ENCODE results near the gene ARHGAP45. TPM values are rescaled to one million over a fixed set of nuclear protein-coding genes. Genes with fewer than 3 reads are reported as not detected.

ARHGAP45 gene
- total RNA-seq, 1 experiment from 2014 or later, result 45.3 TPM

- no peaks in the 10 kb centered on the region for H3F3A ChIP-seq (ENCODE audit: low read length, unreplicated experiment)
- peaks cover 19% of the 10 kb centered on the region for H3K36me3 ChIP-seq (ENCODE audit: low read depth, low read length)
- H3K9ac ChIP-seq (ENCODE audit: low read length), result no peak overlapping the region
- no peaks in the 10 kb centered on the region for H3K9me3 ChIP-seq (ENCODE audit: low read length)
- ATAC-seq (no peak), DNase-seq (no peak)
- no peak overlapping the region for H3K4me2 ChIP-seq (ENCODE audit: low read length)
- H4K20me1 ChIP-seq (ENCODE audit: low read length), result 0 out of 2 replicates have a peak, but pooled peaks cover 3% of the 10 kb centered on the region
- H3K4me3 ChIP-seq (ENCODE audit: low read length), result no peak overlapping the region
- intact Hi-C loops (cut with micrococcal nuclease), result no loop called here
- H3K27me3 ChIP-seq (ENCODE audit: low read length), result no peaks in the 10 kb centered on the region
- ChIA-PET POLR2A (ENCODE audit: unreplicated experiment) (no interaction called here), CTCF (no interaction called here)
- TF ChIP-seq EZH2 (IDR thresholded peaks at IDR 0.05; ENCODE audit: low read length, unreplicated experiment), result no peak
- no peaks in the 10 kb centered on the region for H3K79me2 ChIP-seq (ENCODE audit: low read length)
- H2AFZ ChIP-seq (ENCODE audit: low read length), result no peak overlapping the region
- H3K4me1 ChIP-seq (ENCODE audit: insufficient read depth, low read length), result no peaks in the 10 kb centered on the region; the same call in 1 of the 2 replicates
- H3K9me2 ChIP-seq (replicated peaks; ENCODE audit: low read length), result no peaks in the 10 kb centered on the region
- no peak overlapping the region for H3K27ac ChIP-seq (ENCODE audit: low read length)
- no TSS peak for BruUV-seq (replicated peaks)
Measured at GRCh38 chr19:1121395-1121794, 54.4 kb downstream of the ARHGAP45 start.

- no peaks in the 10 kb centered on the region for H3F3A ChIP-seq (ENCODE audit: low read length, unreplicated experiment)
- H3K27ac ChIP-seq (ENCODE audit: low read length), result no peak overlapping the region
- no peaks in the 10 kb centered on the region for H3K9me3 ChIP-seq (ENCODE audit: low read length)
- ATAC-seq (no peak), DNase-seq (no peak)
- no peaks in the 10 kb centered on the region for H3K9me2 ChIP-seq (replicated peaks; ENCODE audit: low read length)
- no peak overlapping the region for H3K9ac ChIP-seq (ENCODE audit: low read length)
- intact Hi-C loops (cut with micrococcal nuclease), result no loop called here
- H3K79me2 ChIP-seq (ENCODE audit: low read length), result 0 out of 2 replicates have a peak, but pooled peaks cover 4% of the 10 kb centered on the region
- H3K27me3 ChIP-seq (ENCODE audit: low read length), result no peaks in the 10 kb centered on the region
- 0 out of 2 replicates have a peak, but pooled peaks cover 3% of the 10 kb centered on the region for H4K20me1 ChIP-seq (ENCODE audit: low read length)
- ChIA-PET POLR2A (ENCODE audit: unreplicated experiment) (no interaction called here), CTCF (no interaction called here)
- BruUV-seq (replicated peaks), result no TSS peak
- TF ChIP-seq EZH2 (IDR thresholded peaks at IDR 0.05; ENCODE audit: low read length, unreplicated experiment) (no peak), EZH2phosphoT487 (IDR thresholded peaks at IDR 0.05; ENCODE audit: borderline replicate concordance, low read length) (no peak), CTCF (conservative IDR thresholded peaks at IDR 0.05; ENCODE audit: low read depth, low read length) (no peak)
- H3K36me3 ChIP-seq (ENCODE audit: low read depth, low read length), result peaks cover 20% of the 10 kb centered on the region
- H3K4me2 ChIP-seq (ENCODE audit: low read length), result no peak overlapping the region
- H3K4me1 ChIP-seq (ENCODE audit: insufficient read depth, low read length), result no peaks in the 10 kb centered on the region; the same call in 1 of the 2 replicates
- no peak overlapping the region for H2AFZ ChIP-seq (ENCODE audit: low read length)
- H3K4me3 ChIP-seq (ENCODE audit: low read length), result no peak overlapping the region
Measured at GRCh38 chr19:1122021-1122971, 55.3 kb downstream of the ARHGAP45 start.

GRCh38 chr19:1122972-1123363 is 56.0 kb downstream of the ARHGAP45 start:
- no TSS peak for BruUV-seq (replicated peaks)
- Histone ChIP-seq H3K9ac (ENCODE audit: low read length) (no peak overlapping the region), H3K4me1 (ENCODE audit: insufficient read depth, low read length) (no peaks in the 10 kb centered on the region; the same call in 1 of the 2 replicates), H3F3A (ENCODE audit: low read length, unreplicated experiment) (no peaks in the 10 kb centered on the region), H4K20me1 (ENCODE audit: low read length) (0 out of 2 replicates have a peak, but pooled peaks cover 3% of the 10 kb centered on the region), H3K9me2 (replicated peaks; ENCODE audit: low read length) (no peaks in the 10 kb centered on the region), H3K27ac (ENCODE audit: low read length) (no peak overlapping the region), H2AFZ (ENCODE audit: low read length) (no peak overlapping the region), H3K27me3 (ENCODE audit: low read length) (no peaks in the 10 kb centered on the region), H3K36me3 (ENCODE audit: low read depth, low read length) (peaks cover 24% of the 10 kb centered on the region), H3K79me2 (ENCODE audit: low read length) (0 out of 2 replicates have a peak, but pooled peaks cover 6% of the 10 kb centered on the region), H3K4me2 (ENCODE audit: low read length) (no peak overlapping the region), H3K9me3 (ENCODE audit: low read length) (no peaks in the 10 kb centered on the region), H3K4me3 (ENCODE audit: low read length) (no peak overlapping the region)
- peak; percentile 76 for DNase-seq
- TF ChIP-seq EZH2phosphoT487 (IDR thresholded peaks at IDR 0.05; ENCODE audit: borderline replicate concordance, low read length) (no peak), CTCF (conservative IDR thresholded peaks at IDR 0.05; ENCODE audit: low read depth, low read length) (no peak), EZH2 (IDR thresholded peaks at IDR 0.05; ENCODE audit: low read length, unreplicated experiment) (no peak)
- intact Hi-C loops (cut with micrococcal nuclease), result no loop called here
- ATAC-seq, result peak; percentile 82
- POLR2A ChIA-PET (ENCODE audit: unreplicated experiment), result no interaction called here
- CTCF ChIA-PET, result no interaction called here
